Inferior parietal cortex (tissue), 1 donor: ENCODE results near the gene HEXD.
A peak's percentile ranks its signal among the peaks of the same experiment; 100 is the strongest.
"Not testable (repeated sequence)": the region's sequence is repeated elsewhere in the genome, so short reads cannot be mapped to it uniquely, and the experiment has no call there.

Experiments
- DNase-seq: peaks from one replicate; pipeline ENCODE4 v3.0.0-alpha.2; 2016; ENCODE audit errors: extremely low spot score

HEXD gene

GRCh38 chr17:82396601-82397435 lies 21.3 kb upstream of the HEXD start:
- no peak for DNase-seq

- no peak for DNase-seq
Observed at GRCh38 chr17:82397449-82398335, 20.5 kb upstream of the HEXD start.

- DNase-seq = peak; percentile 39
Observed at GRCh38 chr17:82399041-82399441, 19.1 kb upstream of the HEXD start.

GRCh38 chr17:82399601-82400101 lies 18.5 kb upstream of the HEXD start:
- no peak for DNase-seq

- no peak for DNase-seq
Observed at GRCh38 chr17:82400206-82400605, 17.9 kb upstream of the HEXD start.

GRCh38 chr17:82400830-82401229 lies 17.3 kb upstream of the HEXD start:
- no peak for DNase-seq

- no peak for DNase-seq
Observed at GRCh38 chr17:82402865-82403264, 15.3 kb upstream of the HEXD start.

- DNase-seq = no peak
Observed at GRCh38 chr17:82403662-82404660, 14.2 kb upstream of the HEXD start.

GRCh38 chr17:82405051-82405450 lies 13.1 kb upstream of the HEXD start:
- DNase-seq = no peak

- no peak for DNase-seq
Observed at GRCh38 chr17:82406131-82406671, 11.9 kb upstream of the HEXD start.

GRCh38 chr17:82407255-82407654 lies 10.9 kb upstream of the HEXD start:
- DNase-seq = no peak

- DNase-seq = no peak
Observed at GRCh38 chr17:82408288-82408937, 9.7 kb upstream of the HEXD start.

GRCh38 chr17:82408938-82409318 lies 9.2 kb upstream of the HEXD start:
- DNase-seq = no peak

GRCh38 chr17:82410014-82410716 lies 8.0 kb upstream of the HEXD start:
- DNase-seq = no peak

- no peak for DNase-seq
Observed at GRCh38 chr17:82411396-82412053, 6.6 kb upstream of the HEXD start.

GRCh38 chr17:82412081-82412480 lies 6.1 kb upstream of the HEXD start:
- DNase-seq = not testable (repeated sequence)

- DNase-seq = no peak
Observed at GRCh38 chr17:82412535-82413520, 5.3 kb upstream of the HEXD start.
